Peyer's patch (tissue), 4 donors: ENCODE measurements around the gene DDX42. TPM values are rescaled to one million over a fixed set of nuclear protein-coding genes. Genes with fewer than 3 reads are reported as not detected.

Experiments
- DNase-seq, 3 donors: peaks; one replicate each; pipeline ENCODE4 v3.0.0-alpha.2; 2017 to 2019
- H3K27ac ChIP-seq, 4 donors: fragments of 200-600 bp; sonication (generic); one replicate each; pipeline ENCODE4 v1.5.1; 2016 to 2019
- H3K27me3 ChIP-seq, 2 donors: fragments of 200-600 bp; sonication (generic); one replicate each; pipeline ENCODE4 v1.5.1; 2019
- H3K36me3 ChIP-seq, 3 donors: fragments of 200-600 bp; sonication (generic); one replicate each; pipeline ENCODE4 v1.5.1; 2016 to 2019
- H3K4me1 ChIP-seq, 4 donors: fragments of 200-600 bp; sonication (generic); one replicate each; pipeline ENCODE4 v1.5.1; 2016 to 2019
- H3K4me3 ChIP-seq, 4 donors: fragments of 200-600 bp; sonication (generic); 1 replicate in 3 of 4; 2 replicates in 1 of 4; pipeline ENCODE4 v1.5.1; 2016 to 2019; ENCODE audit warnings: mild to moderate bottlenecking in 1 of 4
- H3K9me3 ChIP-seq, 4 donors: fragments of 200-600 bp; sonication (generic); one replicate each; pipeline ENCODE4 v1.5.1; 2016 to 2019; ENCODE audit warnings: mild to moderate bottlenecking in 1 of 4
- CTCF ChIP-seq, 6 experiments: fragments of 450-650 bp in 4 of 6; fragments of 200-600 bp in 2 of 6; sonication (generic) in 1 of 6; IDR thresholded peaks; one replicate each; pipeline ENCODE4 v1.5.1; 2017 to 2019; ENCODE audit warnings: antibody characterized with exemption in 6 of 6, mild to moderate bottlenecking in 3 of 6, moderate library complexity in 1 of 6
- POLR2A ChIP-seq, 2 donors: fragments of 450-650 bp; IDR thresholded peaks; one replicate each; pipeline ENCODE4 v1.5.1; 2017; ENCODE audit warnings: antibody characterized with exemption in 2 of 2, mild to moderate bottlenecking in 2 of 2, moderate library complexity in 2 of 2
- total RNA-seq, 4 donors: library from RNA; depleted of rRNA; stranded (reverse); fragments of >200 nt; gene quantifications; one replicate each; pipeline ENCODE4 v1.1.0, GENCODE V29; 2016

DDX42 gene
- total RNA-seq, 4 donors from 2014 or later, result 78.5 to 334 (median 148) TPM

- Histone ChIP-seq H3K4me3 (no peak overlapping the region), H3K9me3 (no peaks in the 10 kb centered on the region), H3K27me3 (no peaks in the 10 kb centered on the region), H3K4me1 (no peaks in the 10 kb centered on the region), H3K27ac (no peak overlapping the region), H3K36me3 (peaks cover 0 to 83% (median 0%) of the 10 kb centered on the region in 3 donors)
- DNase-seq, result no peak
- TF ChIP-seq CTCF (IDR thresholded peaks at IDR 0.05), result no peak
- TF ChIP-seq POLR2A (IDR thresholded peaks at IDR 0.05), result no peak
Observed at GRCh38 chr17:63758428-63758827, 15.5 kb upstream of the DDX42 start.

DNA sequence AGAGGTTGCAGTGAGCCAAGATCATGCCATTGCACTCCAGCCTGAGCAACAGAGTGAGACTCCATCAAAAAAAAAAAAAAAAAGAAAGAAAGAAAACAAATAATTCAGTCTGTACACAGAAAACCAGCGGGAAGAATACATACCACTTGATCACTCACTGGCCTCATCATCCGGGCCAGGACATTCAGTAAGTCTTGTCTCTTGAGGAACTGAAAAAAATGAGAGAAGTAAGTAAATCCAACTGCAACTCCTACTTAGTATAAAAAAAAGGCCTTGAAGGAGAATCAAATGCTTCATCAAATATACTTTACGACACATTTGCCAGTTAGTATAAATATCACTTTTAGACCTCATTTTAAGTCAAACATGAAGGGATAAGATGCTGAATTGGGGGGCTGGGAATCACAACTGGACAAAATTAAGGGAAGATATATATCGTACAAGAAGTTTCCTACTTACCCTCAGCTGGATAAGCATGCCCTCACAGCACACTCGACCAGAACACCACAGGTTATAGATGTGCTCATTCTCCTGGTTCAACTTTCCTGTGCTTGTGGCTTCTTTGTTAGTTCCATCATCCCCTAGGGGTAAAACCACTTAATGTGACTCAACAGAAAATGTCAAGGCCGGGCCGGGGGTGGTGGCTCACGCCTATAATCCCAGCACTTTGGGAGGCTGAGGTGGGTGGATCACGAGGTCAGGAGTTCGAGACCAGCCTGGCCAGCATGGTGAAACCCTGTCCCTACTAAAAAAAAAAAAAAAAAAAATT, 13.0 kb upstream of the DDX42 start:
- Histone ChIP-seq H3K27me3 (no peaks in the 10 kb centered on the region), H3K4me1 (no peaks in the 10 kb centered on the region), H3K36me3 (peaks cover 0 to 82% (median 0%) of the 10 kb centered on the region in 3 donors), H3K4me3 (no peak overlapping the region), H3K9me3 (no peaks in the 10 kb centered on the region), H3K27ac (no peak overlapping the region)
- TF ChIP-seq POLR2A (IDR thresholded peaks at IDR 0.05), result no peak
- no peak for DNase-seq

DNA sequence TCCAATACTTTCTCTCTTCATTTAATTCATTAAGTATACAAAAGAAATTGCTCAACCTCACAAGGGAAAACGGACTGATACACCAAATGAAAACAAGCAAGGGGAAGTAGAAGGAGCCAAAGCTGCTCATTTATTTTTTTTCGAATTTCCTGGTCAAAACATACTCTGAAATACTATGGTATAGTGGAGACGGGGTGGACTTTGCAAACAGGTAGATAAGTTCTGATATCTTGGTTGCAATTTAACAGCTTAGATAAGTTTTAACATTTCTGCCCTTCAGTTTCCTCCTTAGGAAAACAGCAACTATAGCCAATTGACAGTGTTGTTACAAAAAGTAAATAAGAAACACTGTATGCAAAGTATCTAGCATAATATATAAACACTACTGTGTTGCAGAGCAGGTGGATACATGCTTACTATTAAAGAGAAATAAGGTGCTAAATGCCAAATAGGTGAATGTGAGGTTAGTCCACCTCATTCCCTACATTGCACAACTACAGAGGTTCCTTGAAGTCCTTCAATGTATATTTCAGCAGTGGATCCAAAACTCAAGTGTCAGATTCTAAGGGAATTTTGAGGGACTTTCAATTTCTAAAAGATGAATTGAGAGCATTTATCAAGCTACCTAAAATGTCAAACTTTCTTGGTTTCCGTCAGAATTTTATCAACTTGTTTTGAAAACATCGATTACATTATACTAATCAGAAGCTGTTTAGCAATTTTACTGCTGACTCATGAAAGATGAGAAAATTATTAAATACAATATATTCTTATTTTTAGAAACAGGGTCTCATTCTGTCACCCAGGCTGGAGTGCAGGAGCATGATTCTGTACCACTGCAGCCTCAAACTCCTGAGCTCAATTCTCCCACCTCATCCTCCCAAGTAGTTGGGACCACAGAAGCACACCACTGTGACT, 11.6 kb upstream of the DDX42 start:
- Histone ChIP-seq H3K36me3 (peaks cover 0 to 69% (median 0%) of the 10 kb centered on the region in 3 donors), H3K4me1 (no peaks in the 10 kb centered on the region), H3K9me3 (no peaks in the 10 kb centered on the region), H3K4me3 (no peak overlapping the region), H3K27ac (peak overlapping the region in 3 of 4 donors; percentile 8 to 53 (median 42)), H3K27me3 (no peaks in the 10 kb centered on the region)
- TF ChIP-seq CTCF (IDR thresholded peaks at IDR 0.05) (no peak), POLR2A (IDR thresholded peaks at IDR 0.05) (no peak)
- no peak for DNase-seq

DNA sequence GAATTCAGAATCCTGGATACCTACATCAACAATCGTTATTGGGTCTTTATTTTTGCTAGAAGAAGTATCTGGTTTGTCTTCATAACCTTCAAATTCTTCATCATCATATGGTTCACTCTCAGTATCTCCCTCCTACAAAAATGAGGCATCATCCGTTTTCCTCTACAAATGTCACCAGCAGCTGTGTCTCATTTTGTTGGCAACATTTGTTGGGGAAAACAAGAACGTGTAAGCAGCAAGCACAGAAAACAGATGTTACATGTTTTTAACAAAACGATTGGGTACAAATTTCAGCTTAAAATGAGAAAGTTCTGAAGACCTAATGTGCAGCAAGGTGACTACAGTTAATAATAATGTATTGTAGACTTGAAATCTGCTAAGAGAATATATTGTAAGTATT, 9.3 kb upstream of the DDX42 start:
- Histone ChIP-seq H3K36me3 (peaks cover 0 to 60% (median 0%) of the 10 kb centered on the region in 3 donors), H3K9me3 (no peaks in the 10 kb centered on the region), H3K4me1 (peaks cover 0 to 4% (median 0%) of the 10 kb centered on the region in 4 donors), H3K27me3 (no peaks in the 10 kb centered on the region), H3K4me3 (no peak overlapping the region), H3K27ac (no peak overlapping the region)
- no peak for TF ChIP-seq CTCF (IDR thresholded peaks at IDR 0.05)
- no peak for TF ChIP-seq POLR2A (IDR thresholded peaks at IDR 0.05)
- no peak for DNase-seq

DNA sequence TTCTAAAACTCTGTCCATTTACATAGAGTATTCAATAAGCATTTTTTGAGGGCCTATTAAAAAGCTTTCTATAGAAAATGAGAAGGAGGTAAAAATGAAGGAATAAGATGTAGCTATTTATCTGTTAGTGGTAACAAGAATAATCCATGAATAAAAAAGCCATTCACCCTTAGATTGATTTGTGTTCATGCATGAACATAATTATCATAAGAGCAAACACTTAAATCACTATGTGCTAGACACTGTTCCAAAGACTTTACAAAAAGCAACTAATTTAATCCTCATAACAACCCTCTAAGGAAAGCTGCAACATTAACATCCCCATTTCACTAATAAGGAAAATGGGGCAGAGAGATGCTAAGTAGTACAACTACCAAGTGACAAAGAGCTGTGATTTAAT, 7.2 kb upstream of the DDX42 start:
- no peak for DNase-seq
- Histone ChIP-seq H3K27me3 (no peaks in the 10 kb centered on the region), H3K36me3 (peaks cover 0 to 42% (median 0%) of the 10 kb centered on the region in 3 donors), H3K4me3 (no peak overlapping the region), H3K27ac (no peak overlapping the region), H3K9me3 (no peaks in the 10 kb centered on the region), H3K4me1 (peaks cover 0 to 10% (median 3%) of the 10 kb centered on the region in 4 donors)
- TF ChIP-seq CTCF (IDR thresholded peaks at IDR 0.05) (no peak), POLR2A (IDR thresholded peaks at IDR 0.05) (no peak)

GRCh38 chr17:63768433-63768832, 5.5 kb upstream of the DDX42 start:
- no peak for DNase-seq
- peaks cover 0 to 18% (median 8%) of the 10 kb centered on the region in 4 donors for H3K4me1 ChIP-seq
- peaks cover 0 to 32% (median 0%) of the 10 kb centered on the region in 3 donors for H3K36me3 ChIP-seq
- no peak for TF ChIP-seq CTCF (IDR thresholded peaks at IDR 0.05)
- no peak for TF ChIP-seq POLR2A (IDR thresholded peaks at IDR 0.05)
- no peak overlapping the region for H3K4me3 ChIP-seq
- H3K27ac ChIP-seq, result no peak overlapping the region
- no peaks in the 10 kb centered on the region for H3K9me3 ChIP-seq
- no peaks in the 10 kb centered on the region for H3K27me3 ChIP-seq
